T-helper 1 cell (primary cell): ENCODE measurements around the gene GDAP1L1.

Source experiments
- DNase-seq, 5 donors: peaks; one replicate each; pipeline ENCODE4 v3.0.0-alpha.2; 2012 to 2020
- total RNA-seq, 4 donors: gene quantifications; one replicate each; lab custom pipeline; 2026; lab: John Stamatoyannopoulos, UW

Gene GDAP1L1
- total RNA-seq = 0 reads per million in 4 donors

DNA sequence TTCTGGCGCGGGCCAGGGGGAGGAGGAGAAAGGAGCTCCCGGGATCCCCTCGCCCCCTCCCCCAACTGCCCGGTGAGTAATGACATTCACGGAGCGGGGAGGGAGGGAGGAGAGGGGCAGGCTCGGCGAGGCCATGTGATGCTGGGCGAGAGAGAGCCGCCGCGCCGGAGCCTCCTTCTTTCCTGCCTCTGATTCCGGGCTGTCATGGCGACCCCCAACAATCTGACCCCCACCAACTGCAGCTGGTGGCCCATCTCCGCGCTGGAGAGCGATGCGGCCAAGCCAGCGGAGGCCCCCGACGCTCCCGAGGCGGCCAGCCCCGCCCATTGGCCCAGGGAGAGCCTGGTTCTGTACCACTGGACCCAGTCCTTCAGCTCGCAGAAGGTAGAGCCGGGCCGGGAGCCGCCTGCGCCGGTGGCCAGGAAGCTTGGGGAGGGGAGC is at the start of gene GDAP1L1:
Gene GDAP1L1, plus strand, starts transcription at position 178 of the 441 bp plus-strand sequence. Its CDS starts 27 bp downstream, at position 205.
- DNase-seq = no peak

GRCh38 chr20:44198872-44199271 is 48.2 kb upstream of the GDAP1L1 start:
- peak in 1 of 5 donors; percentile 81 for DNase-seq

GRCh38 chr20:44199877-44200276 is 47.2 kb upstream of the GDAP1L1 start:
- no peak for DNase-seq

GRCh38 chr20:44200371-44200770 is 46.7 kb upstream of the GDAP1L1 start:
- DNase-seq = no peak

- DNase-seq = no peak
Measured at GRCh38 chr20:44200983-44201382, 46.1 kb upstream of the GDAP1L1 start.

- no peak for DNase-seq
Measured at GRCh38 chr20:44203161-44203560, 43.9 kb upstream of the GDAP1L1 start.

DNA sequence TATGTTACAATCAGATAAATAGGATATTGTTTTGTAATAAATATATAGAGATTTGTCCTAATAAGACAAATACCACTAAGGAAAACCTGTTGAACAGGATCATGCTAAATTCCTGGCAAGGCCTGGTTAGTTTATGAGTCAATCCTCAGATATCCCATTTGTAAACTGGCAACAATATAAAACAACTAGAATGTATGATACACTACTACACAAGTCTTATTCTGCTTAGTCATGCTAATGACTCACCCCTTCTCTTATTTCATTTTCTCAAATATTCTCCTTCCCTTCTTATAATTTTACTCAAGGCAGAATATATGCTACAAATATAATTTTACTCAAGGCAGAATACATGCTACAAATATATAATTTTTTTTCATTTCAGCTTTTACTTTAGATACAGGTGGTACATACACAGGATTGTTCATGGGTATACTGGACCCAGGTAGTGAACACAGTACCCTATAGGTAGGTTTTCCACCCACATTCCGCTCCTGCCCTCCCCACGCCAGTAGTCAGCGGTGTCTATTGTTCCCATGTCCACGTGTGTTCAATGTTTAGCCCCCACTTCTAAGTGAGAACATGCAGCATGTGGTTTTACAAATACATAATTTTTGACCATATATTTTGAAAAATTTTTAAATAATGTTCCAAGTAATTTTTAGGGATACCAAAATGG is 42.8 kb upstream of the GDAP1L1 start:
- DNase-seq = no peak

DNA sequence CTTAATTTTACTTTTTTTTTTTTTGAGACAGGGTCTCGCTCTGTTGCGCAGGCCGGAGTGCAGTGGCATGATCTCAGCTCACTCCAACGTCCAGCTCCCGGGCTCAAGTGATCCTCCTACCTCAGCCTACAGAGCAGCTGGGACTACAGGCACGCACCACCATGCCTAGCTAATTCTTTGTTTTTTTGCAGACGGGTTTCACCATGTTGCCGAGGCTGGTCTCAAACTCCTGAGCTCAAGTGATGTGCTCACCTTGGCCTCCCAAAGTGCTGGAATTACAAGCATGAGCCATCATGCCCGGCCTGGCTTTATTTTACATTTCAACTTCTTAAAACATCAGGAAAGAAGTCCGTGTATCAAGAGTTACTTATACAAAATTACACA is 42.3 kb upstream of the GDAP1L1 start:
- DNase-seq = no peak

GRCh38 chr20:44206132-44206531 is 41.0 kb upstream of the GDAP1L1 start:
- DNase-seq = no peak

- DNase-seq = no peak
Measured at GRCh38 chr20:44207126-44207723, 39.9 kb upstream of the GDAP1L1 start.

GRCh38 chr20:44208165-44208564 is 38.9 kb upstream of the GDAP1L1 start:
- no peak for DNase-seq

GRCh38 chr20:44208770-44209169 is 38.3 kb upstream of the GDAP1L1 start:
- no peak for DNase-seq

DNA sequence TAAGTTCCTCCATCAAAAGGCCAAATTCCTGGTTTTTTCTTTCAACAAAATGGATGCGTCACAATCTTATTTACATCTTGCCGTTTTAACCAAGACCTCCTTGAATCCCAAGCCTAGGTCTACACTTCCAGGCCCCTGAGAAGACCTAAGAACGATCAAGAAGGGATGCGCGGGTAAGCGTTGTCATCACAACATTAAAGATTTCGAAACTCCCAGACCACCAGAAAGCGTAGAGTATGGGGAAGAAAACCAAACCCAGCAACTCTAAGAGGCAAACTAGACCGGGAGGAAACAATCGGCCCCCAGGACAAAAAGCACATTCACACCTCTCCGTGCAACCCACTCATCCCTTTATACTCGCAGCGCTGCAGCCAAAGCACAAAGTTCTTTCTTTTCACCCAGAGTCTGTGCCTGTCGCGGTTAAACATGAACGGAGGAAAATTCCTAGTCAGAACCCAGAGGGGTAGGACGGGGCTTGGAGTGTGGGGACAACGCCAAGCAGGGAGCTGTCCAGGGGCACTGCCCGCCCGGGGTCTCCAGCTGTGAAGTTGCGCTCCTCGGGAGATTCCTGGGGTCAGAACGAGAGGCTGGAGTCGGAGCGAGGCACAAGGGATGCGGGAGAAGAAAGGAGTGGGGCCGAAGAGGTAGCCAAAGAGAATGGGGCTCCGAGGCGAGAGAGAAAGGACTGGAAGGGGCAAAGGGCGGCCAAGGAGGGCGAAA is 37.3 kb upstream of the GDAP1L1 start:
- DNase-seq = no peak

DNA sequence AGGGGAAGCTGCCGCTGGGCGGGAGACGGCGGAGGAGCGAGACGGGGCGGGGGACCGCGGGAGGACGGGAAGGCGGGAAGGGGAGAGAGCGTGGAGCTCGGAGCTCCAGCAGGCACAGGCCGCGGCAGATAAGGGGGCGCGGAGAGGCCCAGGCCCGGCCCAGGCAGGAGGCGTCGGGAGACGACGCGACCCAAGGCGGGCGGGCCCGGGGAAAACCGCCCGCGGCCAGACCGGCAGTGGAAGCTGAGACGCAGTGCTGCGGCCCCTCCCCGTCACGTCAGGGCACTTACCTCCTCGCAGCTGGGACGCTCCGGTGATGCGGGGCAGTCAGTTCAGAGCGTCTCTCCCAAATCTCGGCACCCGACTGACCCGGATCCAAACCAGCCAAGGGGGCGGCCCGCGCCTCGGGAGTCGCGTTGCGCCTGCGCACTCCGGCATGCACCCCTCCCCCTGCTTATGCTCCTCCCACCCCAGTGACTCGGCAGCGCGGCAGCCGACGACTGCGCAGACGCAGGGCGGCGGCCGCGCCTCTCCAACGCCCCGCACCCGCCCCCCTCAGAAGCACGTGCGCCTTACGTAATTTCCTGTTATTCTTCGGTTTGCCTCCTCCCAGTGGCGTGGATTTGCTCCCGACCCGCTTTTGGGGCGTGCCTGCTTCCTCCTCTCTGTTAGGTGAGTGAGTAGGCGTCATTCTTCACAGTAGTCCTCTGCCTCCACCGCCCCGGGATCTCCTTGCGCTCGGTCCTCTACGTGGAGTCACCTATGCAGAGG is 36.5 kb upstream of the GDAP1L1 start, which contains the start of gene OSER1:
Gene OSER1, minus strand, starts transcription at position 366 of the 771 bp plus-strand sequence. CDS start 3,814 bp downstream, outside the sequence.
- DNase-seq = peak; percentile 96 to 99 (median 97)

- no peak for DNase-seq
Measured at GRCh38 chr20:44211177-44212039, 35.7 kb upstream of the GDAP1L1 start.

GRCh38 chr20:44212792-44213191 is 34.3 kb upstream of the GDAP1L1 start:
- no peak for DNase-seq

DNA sequence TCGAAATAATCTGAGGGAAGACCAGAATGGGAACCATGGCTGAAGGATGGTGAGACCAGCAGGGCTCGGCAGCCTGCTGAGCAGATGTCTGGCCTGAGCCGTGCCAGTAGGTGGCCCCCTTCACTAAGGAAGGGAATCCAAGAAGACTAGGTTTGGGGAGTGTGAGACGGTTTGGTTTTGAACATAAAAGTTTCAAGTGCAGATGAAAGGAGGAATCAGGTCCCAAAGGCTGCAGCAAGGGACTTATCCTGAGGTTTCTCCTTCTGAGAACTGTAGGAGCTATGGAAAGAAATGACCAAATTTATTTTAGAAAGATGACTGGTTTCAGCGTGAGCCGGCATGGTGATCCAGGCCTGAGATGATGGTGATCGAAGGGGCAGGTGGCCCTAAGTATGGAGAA is 32.0 kb upstream of the GDAP1L1 start:
- DNase-seq = peak; percentile 45 to 70 (median 65)

DNA sequence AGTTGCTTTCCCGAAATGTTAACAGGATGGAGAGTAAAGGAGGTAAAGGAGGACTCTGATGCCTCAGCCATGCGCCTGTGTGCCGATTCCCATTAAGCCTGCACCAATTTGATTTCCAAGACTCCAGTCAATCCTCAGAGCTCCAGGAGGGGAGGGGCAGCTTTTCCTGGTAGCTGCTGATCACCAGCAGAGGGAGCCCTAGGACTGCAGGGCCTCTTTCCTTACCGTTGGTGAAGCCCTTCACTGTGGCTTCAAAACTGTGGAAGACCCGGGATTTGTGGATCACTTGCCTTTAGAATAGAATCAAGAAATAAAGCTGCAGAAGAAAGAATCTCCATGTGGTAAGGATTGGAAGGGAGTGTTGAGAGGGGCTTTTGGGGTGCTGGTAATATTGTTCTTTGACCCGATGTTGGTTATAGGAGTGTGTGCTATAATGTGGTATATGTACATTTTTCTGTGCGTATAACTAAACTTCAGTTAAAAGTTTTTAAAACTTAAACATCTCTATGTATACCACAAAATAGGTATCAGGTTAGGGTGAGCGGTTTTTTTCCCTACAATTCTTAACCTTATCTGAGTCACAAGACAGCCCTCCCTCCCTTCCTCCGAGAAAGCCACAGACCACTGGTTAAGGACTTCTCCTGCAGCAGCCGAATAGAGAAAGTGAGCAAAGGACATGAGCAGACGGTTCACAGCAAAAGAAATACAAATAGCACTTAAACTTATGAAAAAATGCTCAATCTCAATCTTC is 29.6 kb upstream of the GDAP1L1 start:
- peak; percentile 39 to 68 (median 63) for DNase-seq

DNA sequence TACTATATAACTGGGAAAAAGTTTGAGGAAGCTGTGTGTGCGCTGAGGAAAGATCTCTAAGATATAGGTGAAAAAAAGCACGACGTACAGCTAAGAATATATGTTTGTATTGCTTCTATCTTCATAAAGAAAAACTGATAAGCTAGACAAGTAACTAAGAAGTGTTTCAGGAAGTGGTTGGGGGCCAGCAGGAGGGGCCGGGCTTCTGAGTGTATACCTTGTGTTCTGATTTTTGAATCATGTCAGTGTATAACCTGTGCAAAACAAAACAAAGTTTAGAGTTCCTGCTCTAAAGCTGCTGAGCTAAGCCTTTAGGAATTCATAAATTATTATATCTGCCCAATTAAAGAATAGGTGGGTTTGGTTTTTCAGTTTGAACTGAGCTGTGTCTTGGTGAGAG is 28.7 kb upstream of the GDAP1L1 start:
- peak in 4 of 5 donors; percentile 20 to 51 (median 39) for DNase-seq

GRCh38 chr20:44219170-44219730 is 27.9 kb upstream of the GDAP1L1 start:
- DNase-seq = no peak

GRCh38 chr20:44219791-44220190 is 27.3 kb upstream of the GDAP1L1 start:
- DNase-seq = no peak
